ENCODE results near the gene KCNJ15.

Gene KCNJ15

GRCh38 chr21:38295997-38296764 lies 39.4 kb downstream of the KCNJ15 start:
- peak overlapping the region in 4 of 5 donors; percentile 1 to 54 (median 34) for H3K4me3 ChIP-seq (ENCODE audit: low read depth in 1 of 5, low read length in 5 of 5)
- no peaks in the 10 kb centered on the region for H3K36me3 ChIP-seq (ENCODE audit: control insufficient read depth in 5 of 5, insufficient read depth in 5 of 5, low read length in 5 of 5)
- no peaks in the 10 kb centered on the region for H3K9me3 ChIP-seq (ENCODE audit: control insufficient read depth in 5 of 5, low read length in 5 of 5)
- H3K27me3 ChIP-seq (ENCODE audit: control insufficient read depth in 5 of 5, insufficient read depth in 4 of 5, low read length in 5 of 5), result peaks cover 0 to 12% (median 0%) of the 10 kb centered on the region in 5 donors
- peak overlapping the region in 1 of 5 donors; percentile 39 for H3K9ac ChIP-seq (ENCODE audit: low read length in 5 of 5)
- H3K4me1 ChIP-seq (ENCODE audit: control insufficient read depth in 5 of 5, insufficient read depth in 5 of 5, low read length in 5 of 5), result peaks cover 0 to 39% (median 23%) of the 10 kb centered on the region in 5 donors
- peak overlapping the region; percentile 68 for H3K27ac ChIP-seq (ENCODE audit: low read depth, low read length)

GRCh38 chr21:38297194-38297631 lies 40.4 kb downstream of the KCNJ15 start:
- H3K27ac ChIP-seq (ENCODE audit: low read depth, low read length), result peak overlapping the region; percentile 68
- H3K9me3 ChIP-seq (ENCODE audit: control insufficient read depth in 5 of 5, low read length in 5 of 5), result no peaks in the 10 kb centered on the region
- H3K36me3 ChIP-seq (ENCODE audit: control insufficient read depth in 5 of 5, insufficient read depth in 5 of 5, low read length in 5 of 5), result no peaks in the 10 kb centered on the region
- peak overlapping the region in 3 of 5 donors; percentile 1 to 40 (median 29) for H3K4me3 ChIP-seq (ENCODE audit: low read depth in 1 of 5, low read length in 5 of 5)
- H3K27me3 ChIP-seq (ENCODE audit: control insufficient read depth in 5 of 5, insufficient read depth in 4 of 5, low read length in 5 of 5), result peaks cover 0 to 12% (median 0%) of the 10 kb centered on the region in 5 donors
- peaks cover 0 to 39% (median 23%) of the 10 kb centered on the region in 5 donors for H3K4me1 ChIP-seq (ENCODE audit: control insufficient read depth in 5 of 5, insufficient read depth in 5 of 5, low read length in 5 of 5)
- H3K9ac ChIP-seq (ENCODE audit: low read length in 5 of 5), result peak overlapping the region in 2 of 5 donors; percentile 39

DNA sequence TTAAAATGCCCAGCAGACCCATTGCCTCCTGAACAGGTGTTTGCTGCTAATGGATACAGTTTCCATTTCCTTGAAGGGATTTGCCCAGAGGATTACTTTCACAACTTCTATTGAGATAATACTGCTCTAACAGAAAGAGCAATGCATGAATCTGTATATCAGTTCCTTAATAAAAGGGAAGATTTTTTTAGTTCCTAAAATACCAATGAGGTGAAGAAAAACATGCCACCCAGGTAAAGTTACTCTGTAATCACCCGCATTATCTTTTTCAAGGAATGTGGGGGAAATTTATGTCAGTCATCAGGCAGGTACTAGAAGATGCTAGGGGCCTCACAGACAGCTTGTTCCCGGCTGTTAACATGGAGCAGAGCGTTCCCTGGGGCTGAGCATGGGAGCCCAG lies 41.1 kb downstream of the KCNJ15 start:
- Histone ChIP-seq H3K4me1 (ENCODE audit: control insufficient read depth in 5 of 5, insufficient read depth in 5 of 5, low read length in 5 of 5) (peaks cover 0 to 39% (median 23%) of the 10 kb centered on the region in 5 donors), H3K27ac (ENCODE audit: low read depth, low read length) (no peak overlapping the region), H3K36me3 (ENCODE audit: control insufficient read depth in 5 of 5, insufficient read depth in 5 of 5, low read length in 5 of 5) (no peaks in the 10 kb centered on the region), H3K9me3 (ENCODE audit: control insufficient read depth in 5 of 5, low read length in 5 of 5) (no peaks in the 10 kb centered on the region), H3K4me3 (ENCODE audit: low read depth in 1 of 5, low read length in 5 of 5) (no peak overlapping the region), H3K9ac (ENCODE audit: low read length in 5 of 5) (no peak overlapping the region), H3K27me3 (ENCODE audit: control insufficient read depth in 5 of 5, insufficient read depth in 4 of 5, low read length in 5 of 5) (peaks cover 0 to 12% (median 0%) of the 10 kb centered on the region in 5 donors)

DNA sequence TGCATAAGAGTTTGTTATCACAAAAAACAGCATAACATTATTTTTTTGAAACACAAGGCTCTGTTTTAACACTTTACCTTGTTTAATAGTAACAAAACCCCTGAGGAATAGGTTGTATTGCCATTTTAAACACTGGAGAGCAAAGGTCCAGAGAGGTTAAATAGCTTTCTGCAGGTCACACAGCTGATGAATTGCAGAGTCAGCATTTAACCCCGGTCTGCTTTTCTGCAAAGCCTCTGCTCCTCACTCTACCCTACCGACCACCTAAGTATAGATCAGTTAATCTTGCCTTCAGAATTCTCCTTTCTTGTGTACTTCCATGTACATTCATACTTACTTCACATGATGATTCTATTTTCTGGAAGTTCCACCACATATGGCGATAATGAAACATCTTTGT lies 42.0 kb downstream of the KCNJ15 start:
- Histone ChIP-seq H3K9ac (ENCODE audit: low read length in 5 of 5) (no peak overlapping the region), H3K27ac (ENCODE audit: low read depth, low read length) (no peak overlapping the region), H3K4me1 (ENCODE audit: control insufficient read depth in 5 of 5, insufficient read depth in 5 of 5, low read length in 5 of 5) (peaks cover 0 to 35% (median 25%) of the 10 kb centered on the region in 5 donors), H3K4me3 (ENCODE audit: low read depth in 1 of 5, low read length in 5 of 5) (no peak overlapping the region), H3K9me3 (ENCODE audit: control insufficient read depth in 5 of 5, low read length in 5 of 5) (no peaks in the 10 kb centered on the region), H3K27me3 (ENCODE audit: control insufficient read depth in 5 of 5, insufficient read depth in 4 of 5, low read length in 5 of 5) (peaks cover 0 to 12% (median 0%) of the 10 kb centered on the region in 5 donors), H3K36me3 (ENCODE audit: control insufficient read depth in 5 of 5, insufficient read depth in 5 of 5, low read length in 5 of 5) (no peaks in the 10 kb centered on the region)

- H3K4me3 ChIP-seq (ENCODE audit: low read depth in 1 of 5, low read length in 5 of 5), result no peak overlapping the region
- no peak overlapping the region for H3K9ac ChIP-seq (ENCODE audit: low read length in 5 of 5)
- peaks cover 0 to 34% (median 24%) of the 10 kb centered on the region in 5 donors for H3K4me1 ChIP-seq (ENCODE audit: control insufficient read depth in 5 of 5, insufficient read depth in 5 of 5, low read length in 5 of 5)
- no peak overlapping the region for H3K27ac ChIP-seq (ENCODE audit: low read depth, low read length)
- H3K27me3 ChIP-seq (ENCODE audit: control insufficient read depth in 5 of 5, insufficient read depth in 4 of 5, low read length in 5 of 5), result peaks cover 0 to 12% (median 0%) of the 10 kb centered on the region in 5 donors
- no peaks in the 10 kb centered on the region for H3K36me3 ChIP-seq (ENCODE audit: control insufficient read depth in 5 of 5, insufficient read depth in 5 of 5, low read length in 5 of 5)
- no peaks in the 10 kb centered on the region for H3K9me3 ChIP-seq (ENCODE audit: control insufficient read depth in 5 of 5, low read length in 5 of 5)
These were observed 42.9 kb downstream of the KCNJ15 start for GRCh38 chr21:38299671-38300070.

DNA sequence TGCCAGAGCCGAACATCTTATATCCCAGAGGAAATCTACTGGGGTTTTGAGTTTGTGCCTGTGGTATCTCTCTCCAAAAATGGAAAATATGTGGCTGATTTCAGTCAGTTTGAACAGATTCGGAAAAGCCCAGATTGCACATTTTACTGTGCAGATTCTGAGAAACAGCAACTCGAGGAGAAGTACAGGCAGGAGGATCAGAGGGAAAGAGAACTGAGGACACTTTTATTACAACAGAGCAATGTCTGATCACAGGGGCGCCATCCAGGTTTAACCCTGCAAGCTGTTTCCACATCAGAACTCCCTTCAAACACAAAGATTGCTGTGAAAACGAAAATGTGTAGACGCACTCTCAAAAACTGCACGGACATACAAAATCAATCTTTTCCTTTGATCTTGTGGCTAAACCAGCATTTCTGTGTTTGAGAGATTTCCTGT lies 43.4 kb downstream of the KCNJ15 start:
- H3K27ac ChIP-seq (ENCODE audit: low read depth, low read length), result no peak overlapping the region
- H3K36me3 ChIP-seq (ENCODE audit: control insufficient read depth in 5 of 5, insufficient read depth in 5 of 5, low read length in 5 of 5), result no peaks in the 10 kb centered on the region
- H3K4me3 ChIP-seq (ENCODE audit: low read depth in 1 of 5, low read length in 5 of 5), result no peak overlapping the region
- peaks cover 0 to 34% (median 24%) of the 10 kb centered on the region in 5 donors for H3K4me1 ChIP-seq (ENCODE audit: control insufficient read depth in 5 of 5, insufficient read depth in 5 of 5, low read length in 5 of 5)
- no peaks in the 10 kb centered on the region for H3K9me3 ChIP-seq (ENCODE audit: control insufficient read depth in 5 of 5, low read length in 5 of 5)
- no peak overlapping the region for H3K9ac ChIP-seq (ENCODE audit: low read length in 5 of 5)
- H3K27me3 ChIP-seq (ENCODE audit: control insufficient read depth in 5 of 5, insufficient read depth in 4 of 5, low read length in 5 of 5), result peaks cover 0 to 12% (median 0%) of the 10 kb centered on the region in 5 donors

- Histone ChIP-seq H3K4me1 (ENCODE audit: control insufficient read depth in 5 of 5, insufficient read depth in 5 of 5, low read length in 5 of 5) (peaks cover 0 to 26% (median 21%) of the 10 kb centered on the region in 5 donors), H3K27me3 (ENCODE audit: control insufficient read depth in 5 of 5, insufficient read depth in 4 of 5, low read length in 5 of 5) (peaks cover 0 to 12% (median 0%) of the 10 kb centered on the region in 5 donors), H3K9ac (ENCODE audit: low read length in 5 of 5) (no peak overlapping the region), H3K9me3 (ENCODE audit: control insufficient read depth in 5 of 5, low read length in 5 of 5) (no peaks in the 10 kb centered on the region), H3K27ac (ENCODE audit: low read depth, low read length) (no peak overlapping the region), H3K36me3 (ENCODE audit: control insufficient read depth in 5 of 5, insufficient read depth in 5 of 5, low read length in 5 of 5) (no peaks in the 10 kb centered on the region), H3K4me3 (ENCODE audit: low read depth in 1 of 5, low read length in 5 of 5) (no peak overlapping the region)
These were observed 44.8 kb downstream of the KCNJ15 start for GRCh38 chr21:38301321-38302214.

DNA sequence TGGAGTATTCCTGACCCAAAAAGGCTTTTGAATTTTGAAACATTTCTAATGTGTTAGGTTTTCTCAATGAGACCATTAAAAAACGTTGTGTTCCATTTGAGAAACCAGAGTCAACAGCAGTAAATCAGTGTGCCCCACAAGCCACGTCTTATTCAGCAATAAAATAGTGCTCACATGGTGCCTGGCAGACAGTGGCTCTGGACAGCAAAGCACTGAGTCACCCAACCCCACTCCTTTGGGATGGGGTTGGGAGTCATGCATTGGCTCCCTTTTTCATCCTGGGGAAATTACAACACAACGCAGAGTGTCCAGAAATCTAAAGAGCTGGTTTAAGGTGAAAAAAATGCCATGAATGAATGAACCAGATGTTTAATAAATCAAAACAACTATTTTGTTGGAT lies 46.5 kb downstream of the KCNJ15 start:
- H3K9me3 ChIP-seq (ENCODE audit: control insufficient read depth in 5 of 5, low read length in 5 of 5), result no peaks in the 10 kb centered on the region
- peaks cover 0 to 23% (median 14%) of the 10 kb centered on the region in 5 donors for H3K4me1 ChIP-seq (ENCODE audit: control insufficient read depth in 5 of 5, insufficient read depth in 5 of 5, low read length in 5 of 5)
- peaks cover 0 to 8% (median 0%) of the 10 kb centered on the region in 5 donors for H3K27me3 ChIP-seq (ENCODE audit: control insufficient read depth in 5 of 5, insufficient read depth in 4 of 5, low read length in 5 of 5)
- no peak overlapping the region for H3K9ac ChIP-seq (ENCODE audit: low read length in 5 of 5)
- H3K27ac ChIP-seq (ENCODE audit: low read depth, low read length), result peak overlapping the region; percentile 33
- H3K4me3 ChIP-seq (ENCODE audit: low read depth in 1 of 5, low read length in 5 of 5), result no peak overlapping the region
- no peaks in the 10 kb centered on the region for H3K36me3 ChIP-seq (ENCODE audit: control insufficient read depth in 5 of 5, insufficient read depth in 5 of 5, low read length in 5 of 5)

DNA sequence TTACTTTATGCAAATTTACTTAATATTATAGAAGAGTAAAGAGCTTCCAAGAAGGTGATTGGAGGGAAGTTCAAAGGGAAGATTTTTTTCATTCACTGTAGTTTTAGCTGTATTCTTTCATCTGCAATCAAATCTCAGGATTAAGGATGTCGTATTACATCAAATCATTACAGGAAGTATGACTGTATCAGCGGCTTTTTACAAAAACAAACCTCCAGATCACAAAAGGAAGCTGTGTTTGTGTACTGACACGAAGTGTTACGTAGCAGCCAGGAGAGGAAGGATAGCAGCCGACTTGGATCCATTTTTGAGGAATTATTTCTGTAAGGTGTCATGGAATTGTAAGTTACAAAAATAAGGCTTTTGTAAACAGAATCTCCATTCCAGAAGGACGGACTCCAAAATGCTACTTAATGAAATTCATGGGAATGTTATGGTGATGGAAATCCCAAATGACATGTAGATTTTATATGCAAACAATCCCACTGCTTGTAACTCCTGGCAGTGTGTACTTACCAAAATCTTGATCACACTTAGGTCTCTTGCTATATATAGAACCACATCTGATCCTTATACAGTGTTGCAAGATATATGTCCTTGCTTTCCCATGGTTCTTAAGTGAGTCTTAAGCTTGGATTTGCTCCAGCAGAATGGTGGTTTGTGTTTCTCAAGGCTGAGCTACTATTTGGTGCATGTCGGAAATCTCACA lies 49.8 kb downstream of the KCNJ15 start:
- no peak overlapping the region for H3K9ac ChIP-seq (ENCODE audit: low read length in 5 of 5)
- peaks cover 0 to 21% (median 15%) of the 10 kb centered on the region in 5 donors for H3K4me1 ChIP-seq (ENCODE audit: control insufficient read depth in 5 of 5, insufficient read depth in 5 of 5, low read length in 5 of 5)
- H3K36me3 ChIP-seq (ENCODE audit: control insufficient read depth in 5 of 5, insufficient read depth in 5 of 5, low read length in 5 of 5), result no peaks in the 10 kb centered on the region
- no peaks in the 10 kb centered on the region for H3K27me3 ChIP-seq (ENCODE audit: control insufficient read depth in 5 of 5, insufficient read depth in 4 of 5, low read length in 5 of 5)
- peak overlapping the region in 1 of 5 donors; percentile 3 for H3K4me3 ChIP-seq (ENCODE audit: low read depth in 1 of 5, low read length in 5 of 5)
- H3K27ac ChIP-seq (ENCODE audit: low read depth, low read length), result no peak overlapping the region
- H3K9me3 ChIP-seq (ENCODE audit: control insufficient read depth in 5 of 5, low read length in 5 of 5), result no peaks in the 10 kb centered on the region
